ENCODE data around the gene CAPS. TPM values are rescaled to one million over a fixed set of nuclear protein-coding genes. Genes with fewer than 3 reads are reported as not detected.
A peak's percentile ranks its signal among the peaks of the same experiment; 100 is the strongest.

The CAPS gene
- total RNA-seq, 2 donors from 2014 or later: 18.7 to 38.6 TPM

- peak within 1 kb of the TSS; percentile 67 to 92 (median 85) for H3K27ac ChIP-seq
- ATAC-seq: peak; percentile 83
- 0 to 1% methylated on average over 19 to 56 of the region's 61 CpGs for WGBS, 2 donors
These were observed 9.5 kb upstream of the CAPS start, which contains the start of gene VMAC for GRCh38 chr19:5904352-5905113. Gene VMAC, plus strand, starts transcription at chr19:5904872. Its CDS starts 19 bp downstream, at chr19:5904891.

GRCh38 chr19:5905114-5905778 lies 8.8 kb upstream of the CAPS start:
- DNase-seq (no peak), ATAC-seq (no peak)
- Histone ChIP-seq H3K4me3 (peak overlapping the region; percentile 29 to 78), H3K4me1 (peaks cover 30% of the 10 kb centered on the region), H3K36me3 (replicated peaks in 1 of 2; ENCODE audit: insufficient read depth in 1 of 2, low read depth in 2 of 2) (no peaks in the 10 kb centered on the region), H3K27me3 (no peaks in the 10 kb centered on the region), H3K9me3 (no peaks in the 10 kb centered on the region), H3K27ac (peak overlapping the region; percentile 42 to 92 (median 85))
- intact Hi-C loops (cut with DNase I): no loop called here
- TF ChIP-seq POLR2A (IDR thresholded peaks at IDR 0.05): no peak
- no peak for TF ChIP-seq CTCF (IDR thresholded peaks at IDR 0.05)
- WGBS, 2 donors: 37 to 39% methylated on average over 31 of the region's 31 CpGs

More at GRCh38 chr19:5904352-5905113, 9.5 kb upstream of the CAPS start, which contains the start of gene VMAC:
- H3K36me3 ChIP-seq (replicated peaks in 1 of 2; ENCODE audit: insufficient read depth in 1 of 2, low read depth in 2 of 2): no peaks in the 10 kb centered on the region
- peak; percentile 71 to 81 (median 79) for TF ChIP-seq POLR2A (IDR thresholded peaks at IDR 0.05)
- peak in 2 of 7 experiments; percentile 2 to 17 for TF ChIP-seq CTCF (IDR thresholded peaks at IDR 0.05)
- peak; percentile 100 for DNase-seq
- no peaks in the 10 kb centered on the region for H3K27me3 ChIP-seq
- H3K4me1 ChIP-seq: peaks cover 30% of the 10 kb centered on the region
- peak within 1 kb of the TSS; percentile 39 to 78 for H3K4me3 ChIP-seq
- intact Hi-C loops (cut with DNase I): no loop called here
- no peaks in the 10 kb centered on the region for H3K9me3 ChIP-seq

GRCh38 chr19:5907241-5907640 lies 6.8 kb upstream of the CAPS start:
- 76 to 79% methylated on average over 4 to 5 of the region's 5 CpGs for WGBS, 2 donors
- H3K4me1 ChIP-seq: peaks cover 26% of the 10 kb centered on the region
- no peaks in the 10 kb centered on the region for H3K9me3 ChIP-seq
- H3K4me3 ChIP-seq: no peak overlapping the region
- DNase-seq: no peak
- H3K27me3 ChIP-seq: no peaks in the 10 kb centered on the region
- intact Hi-C loops (cut with DNase I): no loop called here
- TF ChIP-seq POLR2A (IDR thresholded peaks at IDR 0.05) (no peak), CTCF (IDR thresholded peaks at IDR 0.05) (no peak)
- no peak overlapping the region for H3K27ac ChIP-seq
- ATAC-seq: no peak
- H3K36me3 ChIP-seq (replicated peaks in 1 of 2; ENCODE audit: insufficient read depth in 1 of 2, low read depth in 2 of 2): peaks cover 0 to 2% of the 10 kb centered on the region in 2 donors

GRCh38 chr19:5908773-5909442 lies 5.1 kb upstream of the CAPS start:
- ATAC-seq (no peak), DNase-seq (no peak)
- no peaks in the 10 kb centered on the region for H3K9me3 ChIP-seq
- 66 to 77% methylated on average over 3 to 14 of the region's 14 CpGs for WGBS, 2 donors
- H3K4me1 ChIP-seq: peaks cover 17% of the 10 kb centered on the region
- H3K36me3 ChIP-seq (replicated peaks in 1 of 2; ENCODE audit: insufficient read depth in 1 of 2, low read depth in 2 of 2): peaks cover 0 to 2% of the 10 kb centered on the region in 2 donors
- TF ChIP-seq CTCF (IDR thresholded peaks at IDR 0.05) (no peak), POLR2A (IDR thresholded peaks at IDR 0.05) (no peak)
- H3K27me3 ChIP-seq: no peaks in the 10 kb centered on the region
- intact Hi-C loops (cut with DNase I): no loop called here
- H3K4me3 ChIP-seq: no peak overlapping the region
- H3K27ac ChIP-seq: no peak overlapping the region

All from body of pancreas (tissue), 4 donors.